IMR-90 (cell line): ENCODE results near the gene FOXP1. TPM values are rescaled to one million over a fixed set of nuclear protein-coding genes. Genes with fewer than 3 reads are reported as not detected.

Source experiments
- ATAC-seq: fragments of 200-7000 bp; cut with Tn5 transposase; 2 replicates; pipeline ENCODE4 v1.9.1; 2020; ENCODE audit warnings: low read depth, mild to moderate bottlenecking, moderate library complexity
- BruUV-seq: library from RNA; stranded (reverse); fragments of 400-500 nt; replicated peaks from 2 replicates; lab custom pipeline; 2021; lab: Mats Ljungman, UMichigan
- CTCF ChIA-PET: fragments of 300-600 bp; formaldehyde crosslinking; extraction: SDS; loops from one replicate; lab custom pipeline; 2021; ENCODE audit warnings: antibody characterized with exemption; lab: Yijun Ruan, JAX
- POLR2A ChIA-PET: fragments of 300-600 bp; sonication (Branson Sonifier 250); formaldehyde crosslinking; loops from one replicate; lab custom pipeline; 2022; ENCODE audit warnings: antibody characterized with exemption; ENCODE audit not compliant: unreplicated experiment; lab: Charles Lee
- DNase-seq: peaks from one replicate; pipeline ENCODE4 v3.0.0; 2013
- H2AFZ ChIP-seq: replicated peaks from 2 replicates; pipeline ENCODE3; 2013; ENCODE audit warnings: low read length, mild to moderate bottlenecking; ENCODE audit not compliant: poor library complexity
- H2AK5ac ChIP-seq: 2 replicates; pipeline ENCODE4 v1.6.1; 2013; ENCODE audit warnings: low read depth, low read length, inconsistent platforms
- H2AK9ac ChIP-seq: replicated peaks from 2 replicates; pipeline ENCODE3; 2013; ENCODE audit warnings: mild to moderate bottlenecking, low read depth, low read length, moderate library complexity; ENCODE audit not compliant: poor library complexity
- H2BK120ac ChIP-seq: 2 replicates; pipeline ENCODE4 v1.6.1; 2013; ENCODE audit warnings: low read depth, low read length, inconsistent platforms
- H2BK15ac ChIP-seq: 3 replicates; pipeline ENCODE4 v1.6.1; 2013; ENCODE audit warnings: low read depth, low read length, inconsistent platforms
- H2BK20ac ChIP-seq: 2 replicates; pipeline ENCODE4 v1.6.1; 2013; ENCODE audit warnings: low read depth, mild to moderate bottlenecking, inconsistent platforms, low read length, moderate library complexity
- H2BK5ac ChIP-seq: 2 replicates; pipeline ENCODE4 v1.6.1; 2013; ENCODE audit warnings: mild to moderate bottlenecking, low read depth, low read length, inconsistent platforms; ENCODE audit not compliant: poor library complexity, severe bottlenecking
- H3K14ac ChIP-seq: replicated peaks from 2 replicates; pipeline ENCODE4 v1.6.1; 2013; ENCODE audit warnings: low read depth, low read length, inconsistent platforms
- H3K18ac ChIP-seq: 2 replicates; pipeline ENCODE4 v1.6.1; 2013; ENCODE audit warnings: low read depth, low read length, control low read depth
- H3K23ac ChIP-seq: 2 replicates; pipeline ENCODE4 v1.6.1; 2013; ENCODE audit warnings: low read depth, low read length, inconsistent platforms
- H3K27ac ChIP-seq: 2 replicates; pipeline ENCODE4 v1.5.1; 2013; ENCODE audit warnings: mild to moderate bottlenecking, control low read depth, low read length; ENCODE audit not compliant: insufficient read depth
- H3K27me3 ChIP-seq: 2 replicates; pipeline ENCODE4 v1.6.1; 2013; ENCODE audit warnings: low read length; ENCODE audit not compliant: control insufficient read depth, insufficient read depth
- H3K36me3 ChIP-seq: 2 replicates; pipeline ENCODE4 v1.6.1; 2013; ENCODE audit warnings: low read length, mixed read lengths; ENCODE audit not compliant: control insufficient read depth, insufficient read depth
- H3K4ac ChIP-seq: 2 replicates; pipeline ENCODE4 v1.6.1; 2013; ENCODE audit warnings: low read depth, low read length, inconsistent platforms
- H3K4me1 ChIP-seq: 2 replicates; pipeline ENCODE4 v1.6.1; 2013; ENCODE audit warnings: low read length, mixed read lengths; ENCODE audit not compliant: control insufficient read depth, insufficient read depth
- H3K4me2 ChIP-seq: 2 replicates; pipeline ENCODE4 v1.6.1; 2013; ENCODE audit warnings: low read depth, mild to moderate bottlenecking, control low read depth, low read length, moderate library complexity
- H3K4me3 ChIP-seq: 2 replicates; pipeline ENCODE4 v1.5.1; 2013; ENCODE audit warnings: low read depth, mild to moderate bottlenecking, control low read depth, low read length, moderate library complexity; ENCODE audit not compliant: insufficient read depth
- H3K56ac ChIP-seq: 2 replicates; pipeline ENCODE4 v1.6.1; 2013; ENCODE audit warnings: low read length, inconsistent platforms; ENCODE audit not compliant: insufficient read depth; ENCODE audit errors: extremely low read depth
- H3K79me1 ChIP-seq, 2 experiments: 2 replicates each; pipeline ENCODE4 v1.6.1; 2013; ENCODE audit warnings: low read length in 2 of 2, inconsistent platforms in 1 of 2, low read depth in 1 of 2
- H3K9ac ChIP-seq: 2 replicates; pipeline ENCODE4 v1.6.1; 2013; ENCODE audit warnings: low read depth, low read length, control low read depth
- H3K9me1 ChIP-seq: 2 replicates; pipeline ENCODE4 v1.6.1; 2013; ENCODE audit warnings: low read length, inconsistent platforms; ENCODE audit not compliant: insufficient read depth
- H3K9me3 ChIP-seq: 2 replicates; pipeline ENCODE4 v1.6.1; 2013; ENCODE audit warnings: low read length; ENCODE audit not compliant: control insufficient read depth, insufficient read depth
- H4K20me1 ChIP-seq: 2 replicates; pipeline ENCODE4 v1.6.1; 2013; ENCODE audit warnings: low read length, inconsistent platforms; ENCODE audit not compliant: insufficient read depth
- H4K5ac ChIP-seq: 2 replicates; pipeline ENCODE4 v1.6.1; 2013; ENCODE audit warnings: mild to moderate bottlenecking, low read depth, low read length, control low read depth
- H4K8ac ChIP-seq, 2 experiments: 2 replicates each; pipeline ENCODE4 v1.6.1; 2013; ENCODE audit warnings: low read depth in 2 of 2, low read length in 2 of 2, control low read depth in 1 of 2, inconsistent platforms in 1 of 2
- H4K91ac ChIP-seq: 2 replicates; pipeline ENCODE4 v1.6.1; 2013; ENCODE audit warnings: low read depth, low read length, inconsistent platforms; ENCODE audit not compliant: insufficient read depth
- BHLHE40 ChIP-seq: fragments of 150-350 bp; IDR thresholded peaks from 2 replicates; pipeline ENCODE4 v1.6.1; 2016; ENCODE audit warnings: mild to moderate bottlenecking, low read depth, low read length
- CEBPB ChIP-seq: IDR thresholded peaks from 2 replicates; pipeline ENCODE4 v1.6.1; 2012; ENCODE audit warnings: low read depth, low read length, improper control_type of control experiment
- MAFK ChIP-seq: IDR thresholded peaks from 2 replicates; pipeline ENCODE4 v1.6.1; 2012; ENCODE audit warnings: low read depth, low read length, improper control_type of control experiment
- MXI1 ChIP-seq: IDR thresholded peaks from 2 replicates; pipeline ENCODE4 v1.6.1; 2012; ENCODE audit warnings: low read depth, mild to moderate bottlenecking, low read length, moderate library complexity, borderline replicate concordance
- RCOR1 ChIP-seq: IDR thresholded peaks from 2 replicates; pipeline ENCODE4 v1.6.1; 2012; ENCODE audit warnings: mild to moderate bottlenecking, low read length, improper control_type of control experiment; ENCODE audit not compliant: insufficient replicate concordance
- RFX5 ChIP-seq: IDR thresholded peaks from 2 replicates; pipeline ENCODE4 v1.8.0; 2012; ENCODE audit warnings: low read depth, mild to moderate bottlenecking, low read length, moderate library complexity
- SMC3 ChIP-seq: fragments of 150-350 bp; IDR thresholded peaks from 2 replicates; pipeline ENCODE4 v1.6.1; 2016; ENCODE audit warnings: low read depth, mild to moderate bottlenecking, antibody characterized with exemption, low read length, moderate library complexity
- USF2 ChIP-seq: fragments of 150-350 bp; IDR thresholded peaks from 2 replicates; pipeline ENCODE4 v1.6.1; 2017; ENCODE audit warnings: mild to moderate bottlenecking, antibody characterized with exemption, low read length, low read depth
- WGBS, 2 experiments: methylation state at CpG; one replicate each; pipeline versions ENCODE4 v1.1.5 to v1.1.7; 2013; ENCODE audit warnings: missing lambda C conversion rate in 2 of 2; ENCODE audit not compliant: insufficient read length in 1 of 2; ENCODE audit errors: extremely low coverage in 2 of 2; 5-methylcytosine and 5-hydroxymethylcytosine counted together
- dilution Hi-C: fragments of 300-500 bp; cut with HindIII; formaldehyde crosslinking; loops from one replicate; pipeline ENCODE4 v1.14.3; 2018; ENCODE audit warnings: low sequenced_read_pairs; ENCODE audit not compliant: unreplicated experiment
- in situ Hi-C: fragments of 300-500 bp; cut with MboI; formaldehyde crosslinking; loops from 3 replicates; pipeline ENCODE4 v1.14.3; 2019; ENCODE audit warnings: low sequenced_read_pairs, inconsistent platforms, mixed read lengths
- intact Hi-C: fragments of 100-400 bp; cut with micrococcal nuclease; formaldehyde crosslinking; loops from 2 replicates; pipeline ENCODE4 v1.10.0; 2022
- polyA plus RNA-seq, 3 experiments: library from polyadenylated mRNA; depleted of rRNA; stranded (reverse); fragments of >200 nt; gene quantifications; 2 replicates each; pipeline ENCODE4 v1.2.3, GENCODE V29; 2012; ENCODE audit warnings: low replicate concordance in 1 of 3
- total RNA-seq: library from RNA; depleted of rRNA; stranded (reverse); fragments of >200 nt; gene quantifications from 2 replicates; pipeline ENCODE4 v1.2.3, GENCODE V29; 2012

Gene FOXP1
- total and polyA plus RNA-seq, 2 of the 4 experiments (the other 2 are of a cell fraction): 37.0 to 132 TPM

- 100% methylated on average over 2 of the region's 9 CpGs; no CpG with 5 or more reads in 1 of the 2 experiments for WGBS, 2 experiments
- CTCF ChIA-PET: no interaction called here
Measured at GRCh38 chr3:71492974-71493771, 90.4 kb downstream of the FOXP1 start.

More at GRCh38 chr3:71492974-71493771, 90.4 kb downstream of the FOXP1 start:
- H2BK15ac ChIP-seq: no peak overlapping the region
- H2BK120ac ChIP-seq: no peak overlapping the region
- H3K9ac ChIP-seq: no peak overlapping the region
- POLR2A ChIA-PET: no interaction called here
- no peak overlapping the region for H4K8ac ChIP-seq
- DNase-seq: no peak
- H3K9me3 ChIP-seq: peaks cover 6% of the 10 kb centered on the region
- peaks cover 5% of the 10 kb centered on the region for H3K36me3 ChIP-seq
- H3K4me2 ChIP-seq: no peak overlapping the region
- H3K14ac ChIP-seq: no peak overlapping the region
- no peak overlapping the region for H4K91ac ChIP-seq
- H3K27ac ChIP-seq: no peak overlapping the region
- no TSS peak for BruUV-seq
- in situ Hi-C loops: no loop called here
- no peak overlapping the region for H2AK9ac ChIP-seq
- no peaks in the 10 kb centered on the region for H3K27me3 ChIP-seq
- 0 out of 2 replicates have a peak overlapping the region, but pooled peaks have one; percentile 54 for H2AK5ac ChIP-seq
- H4K20me1 ChIP-seq: no peaks in the 10 kb centered on the region
- dilution Hi-C loops: no loop called here
- H3K18ac ChIP-seq: no peak overlapping the region
- intact Hi-C loops: no loop called here
- H3K9me1 ChIP-seq: peaks cover 18% of the 10 kb centered on the region
- no peak overlapping the region for H2BK20ac ChIP-seq
- peak overlapping the region; percentile 14; the same call in 1 of the 2 replicates for H3K23ac ChIP-seq
- no peak for ATAC-seq
- H3K79me1 ChIP-seq: peaks cover 17 to 48% of the 10 kb centered on the region in 2 experiments
- H3K4me3 ChIP-seq: no peak overlapping the region
- no peak overlapping the region for H3K4ac ChIP-seq
- H3K4me1 ChIP-seq: peaks cover 14% of the 10 kb centered on the region
- no peak overlapping the region for H4K5ac ChIP-seq
- H2BK5ac ChIP-seq: no peak overlapping the region
- TF ChIP-seq MXI1 (no peak), CEBPB (no peak), MAFK (no peak), USF2 (no peak), BHLHE40 (no peak), RCOR1 (no peak), RFX5 (no peak), SMC3 (no peak)
- H3K56ac ChIP-seq: no peak overlapping the region
- no peak overlapping the region for H2AFZ ChIP-seq
